ENCODE data around the gene RNU1-1. TPM values are rescaled to one million over a fixed set of nuclear protein-coding genes. Genes with fewer than 3 reads are reported as not detected.
A peak's percentile ranks its signal among the peaks of the same experiment; 100 is the strongest.
"Not testable (repeated sequence)": the region's sequence is repeated elsewhere in the genome, so short reads cannot be mapped to it uniquely, and the experiment has no call there.

Gene RNU1-1
- total RNA-seq, 1 donor from 2014 or later: under 0.01 TPM

- H3K27ac ChIP-seq; H3K4me1 ChIP-seq; H3K4me3 ChIP-seq; intact Hi-C loops (cut with DNase I); H3K27me3 ChIP-seq; H3K9me3 ChIP-seq; DNase-seq (ENCODE audit: low spot score in 2 of 2); H3K36me3 ChIP-seq: not testable (repeated sequence)
These were observed 2.8 kb upstream of the RNU1-1 start for GRCh38 chr1:16516694-16517410.

GRCh38 chr1:16513412-16514106 lies 526 bp downstream of the RNU1-1 start:
- not testable (repeated sequence) for H3K4me1 ChIP-seq, H3K36me3 ChIP-seq, H3K27me3 ChIP-seq, H3K9me3 ChIP-seq
- peak in 1 of 2 donors; percentile 84 for DNase-seq (ENCODE audit: low spot score in 2 of 2)
- H3K27ac ChIP-seq: peak overlapping the region; percentile 57 to 84
- intact Hi-C loops (cut with DNase I): loop anchor here (2.0 kb wide), 1 partner anchor 15 kb away; no protein-coding TSS in a partner anchor
- H3K4me3 ChIP-seq: peak overlapping the region; percentile 39 to 48

- DNase-seq (ENCODE audit: low spot score in 2 of 2): peak in 1 of 2 donors; percentile 75
- not testable (repeated sequence) for H3K27me3 ChIP-seq, H3K4me1 ChIP-seq, H3K4me3 ChIP-seq, H3K36me3 ChIP-seq, H3K9me3 ChIP-seq
- intact Hi-C loops (cut with DNase I): loop anchor here (2.0 kb wide), 1 partner anchor 14 kb away; no protein-coding TSS in a partner anchor
- peak overlapping the region in 1 of 2 donors; percentile 84 for H3K27ac ChIP-seq
These were observed 1.3 kb downstream of the RNU1-1 start for GRCh38 chr1:16512624-16513411.

DNA sequence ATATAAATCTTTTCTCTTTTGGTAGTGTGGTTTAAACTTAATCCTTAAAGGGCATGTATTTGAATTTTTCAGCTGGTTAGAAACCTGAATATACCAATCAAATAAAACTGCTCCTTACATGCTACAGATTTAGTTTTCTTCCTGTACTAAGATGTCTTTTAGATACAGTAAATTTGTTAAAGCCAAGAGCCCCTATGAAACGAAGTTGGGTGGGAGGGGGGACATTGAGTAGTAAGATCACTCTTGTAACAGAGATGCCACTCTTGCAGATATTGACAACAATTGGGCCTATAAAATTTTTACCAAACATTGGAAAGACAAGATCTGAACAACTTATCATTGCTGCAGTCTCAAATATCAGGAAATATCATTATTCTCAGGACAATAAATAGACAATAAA lies 2.2 kb downstream of the RNU1-1 start:
- H3K27ac ChIP-seq: peak overlapping the region in 1 of 2 donors; percentile 12
- not testable (repeated sequence) for H3K27me3 ChIP-seq; H3K4me1 ChIP-seq; H3K9me3 ChIP-seq; H3K36me3 ChIP-seq; DNase-seq (ENCODE audit: low spot score in 2 of 2); H3K4me3 ChIP-seq
- intact Hi-C loops (cut with DNase I): loop anchor here (2.0 kb wide), 1 partner anchor 13 kb away; no protein-coding TSS in a partner anchor

- H3K4me1 ChIP-seq; DNase-seq (ENCODE audit: low spot score in 2 of 2); intact Hi-C loops (cut with DNase I); H3K9me3 ChIP-seq; H3K27me3 ChIP-seq; H3K36me3 ChIP-seq; H3K27ac ChIP-seq; H3K4me3 ChIP-seq: not testable (repeated sequence)
These were observed 5.1 kb downstream of the RNU1-1 start for GRCh38 chr1:16508861-16509445.

DNA sequence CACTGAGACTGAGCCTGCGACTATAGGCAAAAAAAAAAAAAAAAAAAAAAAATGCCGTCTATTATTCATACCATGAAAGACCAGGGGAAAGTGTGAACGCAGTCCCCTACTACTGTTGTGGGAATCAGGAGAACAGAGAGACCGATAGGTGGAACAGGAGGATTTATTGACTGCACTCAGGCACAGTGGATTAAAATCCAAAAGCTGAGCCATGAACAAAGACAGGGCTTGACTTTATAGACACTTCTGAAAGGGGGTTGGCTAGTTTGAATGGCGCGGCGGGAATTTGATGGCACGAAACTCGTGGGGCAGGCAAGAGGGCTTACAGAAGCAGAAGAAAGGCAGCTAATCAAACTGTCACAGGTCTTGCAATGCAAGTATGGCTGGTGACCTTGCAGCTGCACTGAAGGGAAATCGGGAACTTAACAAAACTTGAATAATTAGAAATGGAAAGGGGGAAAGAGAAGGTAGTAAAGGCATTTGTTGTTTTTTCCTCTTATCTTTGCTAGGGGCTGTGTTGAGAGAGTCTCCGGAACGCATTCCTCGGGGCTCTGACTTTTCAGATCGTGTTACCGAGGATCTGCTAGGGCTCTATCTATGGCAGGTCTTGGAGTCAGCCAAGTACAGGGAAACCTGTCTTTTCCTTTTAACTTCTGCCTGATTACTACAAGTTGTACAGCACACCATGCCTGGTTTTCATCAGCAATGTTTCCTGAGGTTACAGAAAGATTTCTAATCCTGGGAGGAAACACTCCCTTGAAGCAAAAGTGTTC lies 7.5 kb downstream of the RNU1-1 start:
- H3K4me3 ChIP-seq; H3K27me3 ChIP-seq; H3K4me1 ChIP-seq; H3K27ac ChIP-seq; H3K36me3 ChIP-seq; DNase-seq (ENCODE audit: low spot score in 2 of 2); H3K9me3 ChIP-seq; intact Hi-C loops (cut with DNase I): not testable (repeated sequence)

DNA sequence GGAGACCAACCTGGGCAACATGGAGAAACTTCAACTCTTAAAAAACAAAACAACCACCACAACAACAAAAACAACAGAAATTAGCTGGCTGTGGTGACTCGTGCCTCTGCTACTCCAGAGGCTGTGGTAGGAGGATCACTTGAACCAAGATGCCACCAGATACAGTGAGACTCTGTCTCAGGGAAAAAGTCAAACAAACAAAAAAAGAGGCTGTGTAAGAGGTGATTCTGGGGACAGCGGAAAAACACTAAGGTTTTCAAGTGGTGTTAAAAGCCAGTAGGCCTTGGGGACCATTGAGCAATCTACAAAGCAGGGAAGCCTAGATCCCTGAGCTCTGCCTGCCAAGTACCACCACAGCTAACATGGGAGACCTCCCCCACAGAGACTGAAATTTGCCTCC lies 8.2 kb downstream of the RNU1-1 start:
- H3K27ac ChIP-seq; DNase-seq (ENCODE audit: low spot score in 2 of 2); intact Hi-C loops (cut with DNase I); H3K4me3 ChIP-seq; H3K9me3 ChIP-seq; H3K27me3 ChIP-seq; H3K36me3 ChIP-seq; H3K4me1 ChIP-seq: not testable (repeated sequence)

GRCh38 chr1:16503494-16503893 lies 10.6 kb downstream of the RNU1-1 start:
- Histone ChIP-seq H3K9me3 (no peaks in the 10 kb centered on the region), H3K4me3 (no peak overlapping the region), H3K4me1 (peaks cover 2% of the 10 kb centered on the region in 2 donors), H3K27me3 (no peaks in the 10 kb centered on the region), H3K27ac (no peak overlapping the region), H3K36me3 (no peaks in the 10 kb centered on the region)
- no peak for DNase-seq (ENCODE audit: low spot score in 2 of 2)
- TF ChIP-seq CTCF (IDR thresholded peaks at IDR 0.05): no peak
- intact Hi-C loops (cut with DNase I): no loop called here

- H3K36me3 ChIP-seq; H3K27ac ChIP-seq; H3K9me3 ChIP-seq; H3K27me3 ChIP-seq; H3K4me1 ChIP-seq; DNase-seq (ENCODE audit: low spot score in 2 of 2); intact Hi-C loops (cut with DNase I); H3K4me3 ChIP-seq: not testable (repeated sequence)
These were observed 12.6 kb downstream of the RNU1-1 start for GRCh38 chr1:16501446-16501845.

DNA sequence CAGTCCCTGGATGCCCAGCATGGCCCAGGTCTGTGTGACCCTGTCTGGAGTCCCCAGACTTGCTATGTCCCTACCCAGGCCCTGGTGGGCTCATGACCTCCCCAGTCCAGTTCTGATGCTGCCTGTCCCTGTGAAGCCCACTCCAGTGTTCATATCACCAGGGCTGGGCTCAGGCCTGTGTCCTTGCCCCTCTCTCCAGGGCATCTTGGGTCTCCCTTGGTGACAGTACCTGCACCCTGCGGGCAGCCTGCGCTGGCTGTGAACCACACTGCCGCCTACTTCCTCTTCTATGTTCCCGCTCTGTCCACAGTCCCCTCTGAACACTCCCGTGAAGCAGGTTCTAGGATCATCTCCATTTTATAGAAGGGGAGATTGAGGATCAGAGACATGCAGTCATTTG lies 13.1 kb downstream of the RNU1-1 start:
- DNase-seq (ENCODE audit: low spot score in 2 of 2); H3K9me3 ChIP-seq; H3K4me1 ChIP-seq; H3K27ac ChIP-seq; intact Hi-C loops (cut with DNase I); H3K4me3 ChIP-seq; H3K36me3 ChIP-seq; H3K27me3 ChIP-seq: not testable (repeated sequence)

DNA sequence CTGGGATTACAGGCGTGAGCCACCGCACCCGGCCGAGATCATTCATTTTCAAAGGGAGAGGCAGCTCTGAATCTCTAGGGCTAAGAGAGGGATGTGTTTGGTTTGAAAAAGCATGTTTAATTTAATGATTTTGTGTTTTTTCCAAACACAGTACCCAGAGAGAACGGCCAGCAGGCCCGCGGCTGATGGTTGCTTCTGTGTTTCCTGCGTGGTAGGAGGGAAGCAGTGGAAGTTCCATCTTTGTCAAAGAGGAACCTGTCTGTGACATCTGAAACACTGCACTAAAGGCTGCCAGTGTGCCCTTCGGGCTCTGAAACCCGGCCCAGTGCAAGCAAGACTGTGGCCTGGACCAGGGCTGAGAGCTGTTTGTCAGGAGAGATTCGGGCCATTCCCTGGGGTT lies 13.6 kb downstream of the RNU1-1 start:
- H3K27ac ChIP-seq; intact Hi-C loops (cut with DNase I); H3K4me1 ChIP-seq; H3K27me3 ChIP-seq; H3K9me3 ChIP-seq; H3K36me3 ChIP-seq; DNase-seq (ENCODE audit: low spot score in 2 of 2): not testable (repeated sequence)
- peak overlapping the region in 1 of 2 donors; percentile 90 for H3K4me3 ChIP-seq

All from ascending aorta (tissue), 2 donors.